ENCODE data around the gene FKBP14. TPM values are rescaled to one million over a fixed set of nuclear protein-coding genes. Genes with fewer than 3 reads are reported as not detected.

FKBP14 gene
- polyA plus RNA-seq, 3 donors, result 0.43 to 1.9 (median 1.1) TPM

DNA sequence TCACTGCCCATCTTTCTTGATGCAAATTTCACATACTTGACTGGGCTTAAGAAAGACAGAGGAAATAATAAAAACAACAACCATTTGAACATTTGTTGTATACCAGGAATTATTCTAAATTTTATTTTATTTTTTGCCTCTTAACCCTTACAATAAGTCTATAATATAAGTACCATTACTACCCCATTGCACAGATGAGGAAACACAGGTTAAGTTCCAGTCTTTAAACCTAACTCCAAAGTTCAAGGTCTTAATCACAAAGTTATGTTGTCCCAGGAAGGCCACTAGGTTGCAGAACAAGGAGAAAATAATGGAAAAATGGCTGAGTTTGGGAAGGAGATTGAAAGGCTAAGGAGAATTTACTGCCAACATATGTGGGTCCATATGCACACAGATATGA, 3.5 kb downstream of the FKBP14 start:
- Mint-ChIP-seq H3K36me3 (peaks cover 5 to 6% of the 10 kb centered on the region in 2 donors), H3K4me1 (peaks cover 35% of the 10 kb centered on the region), H3K9me3 (no peaks in the 10 kb centered on the region), H3K4me3 (no peak overlapping the region), H3K27me3 (ENCODE audit: low read depth in 3 of 3) (no peaks in the 10 kb centered on the region), H3K27ac (no peak overlapping the region)
- no peaks in the 10 kb centered on the region for H4K20me1 ChIP-seq (ENCODE audit: insufficient read depth, low read length)
- H3K4me1 ChIP-seq (ENCODE audit: control insufficient read depth in 1 of 2, insufficient read depth in 2 of 2, low read length in 2 of 2), result peaks cover 13 to 20% of the 10 kb centered on the region in 2 donors
- H3K4me3 ChIP-seq (replicated peaks in 1 of 3; ENCODE audit: low read depth in 2 of 3, low read length in 3 of 3), result no peak overlapping the region
- no peak overlapping the region for H3K4me2 ChIP-seq (replicated peaks; ENCODE audit: extremely low read depth, low read length, poor library complexity, severe bottlenecking)
- H3K36me3 ChIP-seq (replicated peaks in 1 of 2; ENCODE audit: control insufficient read depth in 1 of 2, insufficient read depth in 2 of 2, low read length in 2 of 2), result peaks cover 0 to 6% of the 10 kb centered on the region in 2 donors
- H3K79me2 ChIP-seq (ENCODE audit: insufficient read depth, low read length), result peaks cover 22% of the 10 kb centered on the region
- no peak overlapping the region for H3K9ac ChIP-seq (ENCODE audit: insufficient read depth, low read length, poor library complexity, severe bottlenecking)
- no peaks in the 10 kb centered on the region for H3K9me3 ChIP-seq (replicated peaks in 1 of 2; ENCODE audit: control insufficient read depth in 1 of 2, insufficient read depth in 1 of 2, low read length in 2 of 2)
- no peaks in the 10 kb centered on the region for H3K27me3 ChIP-seq (ENCODE audit: control insufficient read depth in 2 of 2, insufficient read depth in 2 of 2, low read length in 2 of 2)
- no peak overlapping the region for H3K27ac ChIP-seq (ENCODE audit: low read depth in 1 of 2, low read length in 2 of 2)
- no peak overlapping the region for H2AFZ ChIP-seq (ENCODE audit: insufficient read depth, low read depth, low read length, poor library complexity, severe bottlenecking)
- no peak for DNase-seq
- TF ChIP-seq, protein P1, sequence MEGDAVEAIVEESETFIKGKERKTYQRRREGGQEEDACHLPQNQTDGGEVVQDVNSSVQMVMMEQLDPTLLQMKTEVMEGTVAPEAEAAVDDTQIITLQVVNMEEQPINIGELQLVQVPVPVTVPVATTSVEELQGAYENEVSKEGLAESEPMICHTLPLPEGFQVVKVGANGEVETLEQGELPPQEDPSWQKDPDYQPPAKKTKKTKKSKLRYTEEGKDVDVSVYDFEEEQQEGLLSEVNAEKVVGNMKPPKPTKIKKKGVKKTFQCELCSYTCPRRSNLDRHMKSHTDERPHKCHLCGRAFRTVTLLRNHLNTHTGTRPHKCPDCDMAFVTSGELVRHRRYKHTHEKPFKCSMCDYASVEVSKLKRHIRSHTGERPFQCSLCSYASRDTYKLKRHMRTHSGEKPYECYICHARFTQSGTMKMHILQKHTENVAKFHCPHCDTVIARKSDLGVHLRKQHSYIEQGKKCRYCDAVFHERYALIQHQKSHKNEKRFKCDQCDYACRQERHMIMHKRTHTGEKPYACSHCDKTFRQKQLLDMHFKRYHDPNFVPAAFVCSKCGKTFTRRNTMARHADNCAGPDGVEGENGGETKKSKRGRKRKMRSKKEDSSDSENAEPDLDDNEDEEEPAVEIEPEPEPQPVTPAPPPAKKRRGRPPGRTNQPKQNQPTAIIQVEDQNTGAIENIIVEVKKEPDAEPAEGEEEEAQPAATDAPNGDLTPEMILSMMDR (IDR thresholded peaks at IDR 0.05), result no peak
- intact Hi-C loops (cut with micrococcal nuclease), result no loop called here

DNA sequence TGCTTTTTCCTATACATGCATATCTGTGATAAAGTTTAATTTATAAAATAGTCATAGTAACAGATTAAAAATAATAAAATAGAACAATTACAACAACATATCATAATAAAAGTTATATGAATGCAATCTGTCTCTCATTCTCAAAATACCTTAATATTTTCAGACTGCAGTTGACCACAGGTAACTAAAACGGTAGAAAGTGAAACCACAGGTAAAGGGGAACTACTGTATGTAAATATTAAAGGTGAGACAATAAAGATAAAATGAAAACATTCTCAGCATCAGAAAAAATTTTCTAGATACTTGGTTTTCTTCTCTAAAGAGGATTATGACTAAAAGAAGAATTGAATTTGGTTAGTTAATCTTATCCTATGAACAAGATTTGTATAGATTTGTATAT, 6.0 kb downstream of the FKBP14 start:
- no peak overlapping the region for H3K27ac Mint-ChIP-seq
- Histone ChIP-seq H3K9me3 (replicated peaks in 1 of 2; ENCODE audit: control insufficient read depth in 1 of 2, insufficient read depth in 1 of 2, low read length in 2 of 2) (no peaks in the 10 kb centered on the region), H3K27me3 (ENCODE audit: control insufficient read depth in 2 of 2, insufficient read depth in 2 of 2, low read length in 2 of 2) (no peaks in the 10 kb centered on the region)

More for the DNA sequence above, 6.0 kb downstream of the FKBP14 start:
- Histone ChIP-seq H3K4me1 (ENCODE audit: control insufficient read depth in 1 of 2, insufficient read depth in 2 of 2, low read length in 2 of 2) (peaks cover 1 to 5% of the 10 kb centered on the region in 2 donors), H3K27ac (ENCODE audit: low read depth in 1 of 2, low read length in 2 of 2) (no peak overlapping the region), H3K36me3 (replicated peaks in 1 of 2; ENCODE audit: control insufficient read depth in 1 of 2, insufficient read depth in 2 of 2, low read length in 2 of 2) (peaks cover 2 to 6% of the 10 kb centered on the region in 2 donors), H3K4me3 (replicated peaks in 1 of 3; ENCODE audit: low read depth in 2 of 3, low read length in 3 of 3) (no peak overlapping the region), H4K20me1 (ENCODE audit: insufficient read depth, low read length) (no peaks in the 10 kb centered on the region), H3K4me2 (replicated peaks; ENCODE audit: extremely low read depth, low read length, poor library complexity, severe bottlenecking) (no peak overlapping the region), H3K9ac (ENCODE audit: insufficient read depth, low read length, poor library complexity, severe bottlenecking) (no peak overlapping the region), H3K79me2 (ENCODE audit: insufficient read depth, low read length) (peaks cover 15% of the 10 kb centered on the region), H2AFZ (ENCODE audit: insufficient read depth, low read depth, low read length, poor library complexity, severe bottlenecking) (no peak overlapping the region)
- peaks cover 21% of the 10 kb centered on the region for H3K4me1 Mint-ChIP-seq
- intact Hi-C loops (cut with micrococcal nuclease), result no loop called here
- no peaks in the 10 kb centered on the region for H3K27me3 Mint-ChIP-seq (ENCODE audit: low read depth in 3 of 3)
- H3K36me3 Mint-ChIP-seq, result peaks cover 9 to 21% of the 10 kb centered on the region in 2 donors
- DNase-seq, result no peak
- H3K4me3 Mint-ChIP-seq, result no peak overlapping the region
- peaks cover 0 to 5% (median 0%) of the 10 kb centered on the region in 7 donors for H3K9me3 Mint-ChIP-seq
- WGBS (ENCODE audit: insufficient coverage), result no CpG with 5 or more reads among the region's 1 CpG
- TF ChIP-seq, protein P1 (IDR thresholded peaks at IDR 0.05), result no peak
